GM21528 (cell line): Measurements from ENCODE around the gene ZFYVE27.
"Not testable (repeated sequence)": the region's sequence is repeated elsewhere in the genome, so short reads cannot be mapped to it uniquely, and the experiment has no call there.

ENCODE experiments used
- ATAC-seq: cut with Tn5 transposase; IDR thresholded peaks from one replicate; pipeline ENCODE4 v1.9.1; 2021; ENCODE audit warnings: mild to moderate bottlenecking, moderate library complexity; ENCODE audit not compliant: unreplicated experiment, low FRiP score

ZFYVE27 gene, protein sequence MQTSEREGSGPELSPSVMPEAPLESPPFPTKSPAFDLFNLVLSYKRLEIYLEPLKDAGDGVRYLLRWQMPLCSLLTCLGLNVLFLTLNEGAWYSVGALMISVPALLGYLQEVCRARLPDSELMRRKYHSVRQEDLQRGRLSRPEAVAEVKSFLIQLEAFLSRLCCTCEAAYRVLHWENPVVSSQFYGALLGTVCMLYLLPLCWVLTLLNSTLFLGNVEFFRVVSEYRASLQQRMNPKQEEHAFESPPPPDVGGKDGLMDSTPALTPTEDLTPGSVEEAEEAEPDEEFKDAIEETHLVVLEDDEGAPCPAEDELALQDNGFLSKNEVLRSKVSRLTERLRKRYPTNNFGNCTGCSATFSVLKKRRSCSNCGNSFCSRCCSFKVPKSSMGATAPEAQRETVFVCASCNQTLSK

DNA sequence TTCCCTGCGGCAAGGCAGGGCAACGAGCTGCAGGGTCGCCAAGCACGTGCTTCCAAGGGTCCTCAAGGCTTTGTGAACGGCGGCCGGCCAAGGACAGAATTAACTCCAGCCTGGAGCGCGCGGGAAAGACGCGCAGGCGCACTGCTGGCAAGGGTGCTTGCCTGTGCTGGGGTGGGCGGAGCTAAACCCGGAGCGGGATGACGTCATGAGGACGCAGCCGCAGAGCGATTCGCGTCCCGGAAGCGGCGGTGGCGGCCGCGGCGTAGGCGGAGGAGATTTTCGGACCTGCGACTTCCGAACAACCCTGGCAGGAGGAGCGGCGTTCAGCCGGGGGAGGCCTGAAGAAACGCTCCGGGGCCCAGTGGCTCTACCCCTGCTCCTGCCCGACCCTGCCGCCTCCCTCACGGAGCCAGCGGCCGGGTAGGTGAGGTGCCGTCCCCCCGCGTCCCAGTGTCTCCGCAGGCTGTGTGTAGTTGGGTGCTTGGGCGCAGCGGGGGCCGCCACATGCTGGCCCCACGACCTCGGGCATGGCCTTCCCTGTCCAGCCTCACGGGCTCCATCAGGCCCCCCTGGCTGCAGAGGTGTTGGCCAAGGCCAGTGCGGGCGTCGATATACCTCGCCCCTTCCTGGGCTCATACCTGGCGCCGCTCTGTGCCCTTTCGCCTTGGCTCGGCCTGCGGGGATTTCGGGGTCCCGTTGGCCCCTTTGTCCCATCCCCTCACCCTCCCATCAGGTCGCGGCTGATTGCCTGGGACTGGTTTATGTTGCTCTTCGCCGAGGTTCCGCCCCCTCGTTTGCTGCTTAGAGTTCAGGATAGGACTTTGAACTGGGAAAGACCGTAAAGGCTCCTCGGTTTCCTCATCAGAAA is at the start of gene ZFYVE27:
Gene ZFYVE27 (plus strand): TSS at position 227 of the 868 bp plus-strand sequence. CDS start 1,350 bp downstream, outside the sequence.
- peak; percentile 87 for ATAC-seq

DNA sequence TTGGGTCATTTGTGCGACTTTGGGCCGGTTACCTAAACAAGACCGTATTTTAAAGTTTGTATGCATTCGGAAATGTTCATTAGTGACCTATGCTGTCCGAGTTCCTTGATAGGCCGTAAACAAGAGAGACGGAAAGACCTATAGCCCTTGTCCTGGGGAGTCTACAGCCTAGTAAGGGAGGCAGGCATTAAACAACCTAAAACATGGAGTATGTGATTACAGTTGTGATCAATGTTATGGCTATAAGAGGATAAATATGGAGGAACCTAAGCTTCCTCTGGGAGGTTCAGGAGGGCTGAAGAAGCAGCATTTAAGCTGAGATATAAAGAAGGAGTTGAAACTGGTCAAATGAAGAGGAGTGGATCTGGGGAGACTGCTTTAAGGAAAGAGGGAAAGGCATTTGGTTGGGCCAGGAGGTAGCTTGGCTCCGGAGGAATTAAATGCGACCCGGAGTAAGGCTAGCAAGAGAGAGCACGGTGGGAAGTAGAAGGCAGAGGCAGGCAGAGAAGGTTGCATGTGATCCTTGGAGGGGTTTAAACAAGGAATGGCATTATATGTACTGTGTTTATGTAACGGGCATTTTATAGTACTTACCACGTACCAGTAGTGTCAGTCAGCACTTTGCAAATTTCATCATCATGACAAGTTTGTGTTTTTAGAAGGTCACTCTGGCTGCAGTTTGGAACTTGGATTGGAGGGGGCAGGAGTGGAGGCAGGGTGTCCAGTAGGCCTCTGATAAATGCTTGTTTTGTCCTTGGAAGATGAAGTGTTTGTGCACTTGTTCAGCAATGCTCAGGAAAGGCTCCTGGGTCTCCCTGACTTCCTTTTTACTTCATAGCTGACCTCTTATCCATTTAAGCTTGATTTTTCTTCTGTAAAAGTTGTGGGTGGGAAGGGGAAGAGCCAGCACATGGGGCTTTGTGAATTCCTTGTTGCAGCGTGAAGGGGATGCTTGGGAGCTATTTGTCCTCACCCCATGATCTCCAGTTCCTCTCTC is 48.8 kb upstream of the ZFYVE27 start:
- no peak for ATAC-seq

DNA sequence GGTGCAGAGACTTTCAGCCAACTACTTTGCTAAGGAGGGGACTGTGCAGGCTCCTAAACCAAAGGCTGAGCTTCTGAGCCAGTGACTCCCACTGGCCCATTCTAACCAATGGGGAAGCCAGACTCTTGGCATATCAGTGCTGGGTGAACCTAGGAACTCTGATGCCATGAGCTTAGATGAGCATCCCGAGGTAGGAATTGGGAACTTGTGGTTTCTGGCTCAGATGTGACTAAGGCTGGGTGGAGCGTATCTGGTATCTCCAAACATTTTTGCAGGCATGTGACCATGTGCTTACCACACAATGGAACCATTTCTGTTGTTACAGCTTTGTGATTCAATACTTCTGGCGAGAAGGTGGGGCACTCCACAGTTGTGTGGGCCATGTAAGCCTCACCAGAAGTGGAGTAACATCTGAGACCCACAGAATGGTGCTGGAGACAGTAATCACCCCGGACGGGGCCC is 47.3 kb upstream of the ZFYVE27 start:
- no peak for ATAC-seq

DNA sequence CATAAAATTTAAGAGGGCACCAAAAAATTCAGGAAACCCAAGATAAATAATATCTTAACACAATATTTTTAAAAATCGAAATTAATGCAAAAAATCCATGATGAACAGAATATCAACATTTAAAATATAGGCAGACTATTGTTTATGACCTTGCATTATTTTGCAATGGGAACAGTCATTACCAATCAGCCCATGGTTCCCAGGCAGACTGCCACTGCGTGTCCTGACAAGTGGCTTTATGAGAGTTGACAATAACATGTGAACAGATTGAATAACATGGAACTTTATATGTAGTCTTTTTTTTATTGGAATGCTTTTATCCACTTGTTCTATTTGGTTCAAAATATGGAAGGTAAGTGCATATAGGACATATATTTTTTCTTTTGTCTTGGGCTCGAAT is 46.8 kb upstream of the ZFYVE27 start:
- no peak for ATAC-seq

DNA sequence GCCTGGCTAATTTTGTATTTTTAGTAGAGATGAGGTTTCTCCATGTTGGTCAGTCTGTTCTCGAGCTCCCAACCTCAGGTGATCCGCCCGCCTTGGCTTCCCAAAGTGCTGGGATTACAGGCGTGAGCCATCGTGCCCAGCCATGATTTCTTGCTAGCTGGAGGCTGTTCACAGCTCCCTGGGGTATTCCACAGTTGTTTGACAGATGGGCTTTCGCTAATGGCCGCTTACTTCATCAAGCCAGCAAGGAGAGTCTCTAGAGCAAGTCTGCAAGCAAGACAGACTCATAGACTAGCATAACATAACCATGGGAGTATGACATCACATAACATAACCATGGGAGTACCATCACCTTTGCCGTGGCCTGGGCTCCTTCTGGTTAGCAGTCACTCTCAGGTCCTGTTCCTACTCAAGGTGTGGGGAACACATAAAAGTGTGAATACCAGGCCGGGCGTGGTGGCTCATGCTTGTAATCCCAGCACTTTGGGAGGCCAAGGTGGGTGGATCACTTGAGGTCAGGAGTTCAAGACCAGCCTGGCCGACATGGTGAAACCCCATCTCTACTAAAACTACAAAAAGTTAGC is 38.8 kb upstream of the ZFYVE27 start:
- not testable (repeated sequence) for ATAC-seq

DNA sequence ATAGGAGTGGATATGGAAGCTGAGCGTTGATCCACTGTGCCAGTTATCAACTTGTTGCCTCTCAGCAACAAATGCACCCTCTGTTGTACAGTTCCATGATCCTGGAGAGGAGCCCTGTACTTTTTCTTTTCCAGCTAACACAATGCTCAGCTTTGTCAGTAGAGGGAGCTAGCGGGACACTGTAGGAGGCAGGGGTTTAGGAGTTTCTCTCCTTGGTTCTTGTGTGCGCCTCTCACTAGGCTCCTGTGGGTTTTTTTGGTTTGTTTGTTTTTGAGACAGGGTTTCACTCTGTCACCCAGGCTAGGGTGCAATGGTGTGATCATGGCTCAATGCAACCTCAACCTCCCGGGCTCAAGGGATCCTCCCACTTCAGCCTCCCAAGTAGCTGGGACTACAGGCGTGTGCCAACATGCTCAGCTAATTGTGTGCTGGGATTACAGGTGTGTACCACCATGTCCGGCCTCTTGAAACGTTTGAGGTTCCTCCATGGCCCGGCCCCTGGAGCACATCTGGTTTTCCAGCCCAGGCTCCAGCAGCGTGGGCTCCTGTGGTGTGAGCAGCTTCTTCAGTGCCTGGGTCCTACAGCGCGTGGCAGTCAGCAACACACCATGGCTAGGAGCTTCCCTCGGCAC is 35.4 kb upstream of the ZFYVE27 start:
- ATAC-seq, result no peak

DNA sequence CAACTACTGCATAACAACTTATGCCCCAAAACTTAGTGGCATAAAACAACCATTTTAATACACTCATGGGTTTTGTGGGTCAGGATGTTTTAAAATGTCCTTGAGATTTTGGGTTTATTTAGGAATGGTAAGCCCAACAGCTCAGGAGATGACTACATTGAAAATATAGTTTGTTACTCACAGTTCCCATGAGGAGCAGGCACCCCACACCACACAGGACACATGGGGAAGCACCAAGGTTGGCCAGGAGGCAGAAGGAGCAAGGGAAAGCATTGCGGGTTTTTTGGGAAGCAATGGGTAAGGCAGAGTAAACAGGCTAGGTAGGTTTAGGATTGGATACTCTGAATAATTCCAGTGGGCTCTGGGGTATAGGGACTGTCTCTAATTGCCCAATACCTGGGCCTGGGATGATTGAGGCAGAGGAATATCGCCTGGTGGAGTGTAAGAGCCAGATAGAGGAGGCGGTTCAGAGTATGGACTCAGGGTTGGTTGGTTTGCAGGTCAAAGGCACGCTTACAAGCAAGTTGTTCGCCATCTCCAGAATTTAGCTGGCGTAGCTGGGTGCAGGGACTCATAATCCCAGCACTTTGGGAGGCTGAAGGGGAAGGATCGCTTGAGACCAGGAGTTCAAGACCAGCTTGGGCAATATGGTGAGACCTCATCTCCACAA is 33.4 kb upstream of the ZFYVE27 start:
- ATAC-seq, result no peak

DNA sequence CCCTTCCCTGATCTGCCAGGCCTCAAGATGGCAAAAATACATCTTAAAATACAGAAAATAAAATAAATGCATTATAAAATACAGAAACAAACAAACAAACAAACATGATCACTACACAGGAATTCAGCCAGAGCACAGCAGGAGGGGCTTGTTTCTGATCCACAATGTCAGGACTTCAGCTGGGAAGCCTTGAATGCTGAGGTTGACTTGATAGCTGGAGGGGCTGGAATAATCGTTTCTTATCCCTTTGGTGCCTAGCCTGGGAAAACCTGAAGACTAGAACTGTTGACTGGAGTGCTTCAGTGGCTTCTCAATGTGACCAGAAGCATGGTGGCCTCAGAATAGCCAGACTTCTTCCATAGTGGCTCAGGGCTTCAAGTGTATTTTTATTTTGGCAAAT is 32.6 kb upstream of the ZFYVE27 start:
- no peak for ATAC-seq

DNA sequence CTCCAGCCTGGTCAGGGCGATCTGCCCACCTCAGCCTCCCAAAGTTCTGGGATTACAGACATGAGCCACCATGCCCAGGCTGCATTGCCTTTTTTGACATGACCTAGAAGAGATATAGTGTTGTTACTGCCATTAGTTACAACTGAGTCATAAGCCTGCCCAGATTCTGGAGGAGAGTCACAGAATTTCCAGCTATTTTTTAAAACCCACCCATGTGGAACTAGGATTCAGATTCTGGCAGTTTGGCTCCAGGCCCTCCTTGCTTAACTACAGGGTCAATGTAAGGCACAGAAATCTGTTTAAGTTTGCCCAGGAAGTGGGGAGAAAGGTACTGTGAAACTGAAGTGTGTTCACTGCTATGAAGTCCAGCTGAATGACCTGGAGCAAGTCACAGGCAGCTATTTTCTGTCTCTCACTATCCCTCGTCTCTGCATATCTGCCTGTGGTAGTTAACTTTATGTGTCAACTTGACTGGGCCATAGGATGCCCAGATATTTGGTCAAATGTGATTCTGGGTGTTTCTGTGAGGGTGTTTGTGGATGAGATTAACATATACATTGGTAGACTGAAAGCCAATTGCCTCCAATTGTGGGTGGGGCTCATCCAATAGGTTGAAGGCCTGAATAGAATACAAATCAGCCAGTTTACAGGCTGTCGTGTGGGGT is 31.8 kb upstream of the ZFYVE27 start:
- no peak for ATAC-seq

DNA sequence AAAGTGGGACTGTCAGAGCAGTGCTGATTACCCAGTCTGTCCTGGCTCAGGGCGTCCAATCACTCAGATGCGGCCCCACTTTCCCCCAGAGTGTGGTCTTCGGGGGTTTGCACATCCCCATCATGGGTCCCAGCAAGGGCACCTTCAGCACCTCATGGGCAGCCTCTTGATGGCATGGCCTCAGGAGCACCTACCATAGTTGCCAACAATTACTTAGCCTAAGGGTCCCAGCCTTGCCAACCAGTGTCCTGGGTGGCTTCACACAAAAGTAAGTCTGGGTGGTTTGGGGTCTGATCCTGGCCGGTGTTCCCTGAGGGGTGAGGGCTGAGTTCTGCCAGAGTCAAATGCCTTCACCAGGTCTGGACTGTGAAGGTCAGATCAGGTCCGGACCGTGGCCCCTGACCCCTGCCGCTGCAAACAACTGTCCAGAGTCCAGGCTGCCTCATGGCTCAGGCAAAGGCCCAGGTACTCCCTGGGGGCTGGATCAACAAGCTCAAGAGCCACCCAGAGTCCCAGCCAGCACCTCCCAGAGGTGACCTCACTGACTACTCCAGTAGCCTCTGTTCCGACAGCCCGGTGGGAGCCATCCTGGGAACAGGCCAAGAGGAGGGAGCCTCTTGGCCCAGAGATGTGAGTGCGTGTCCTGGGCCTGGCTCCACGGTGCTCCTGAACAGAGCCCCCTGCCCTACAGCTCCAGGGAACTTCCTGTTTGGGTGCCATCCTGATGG is 29.6 kb upstream of the ZFYVE27 start:
- no peak for ATAC-seq

DNA sequence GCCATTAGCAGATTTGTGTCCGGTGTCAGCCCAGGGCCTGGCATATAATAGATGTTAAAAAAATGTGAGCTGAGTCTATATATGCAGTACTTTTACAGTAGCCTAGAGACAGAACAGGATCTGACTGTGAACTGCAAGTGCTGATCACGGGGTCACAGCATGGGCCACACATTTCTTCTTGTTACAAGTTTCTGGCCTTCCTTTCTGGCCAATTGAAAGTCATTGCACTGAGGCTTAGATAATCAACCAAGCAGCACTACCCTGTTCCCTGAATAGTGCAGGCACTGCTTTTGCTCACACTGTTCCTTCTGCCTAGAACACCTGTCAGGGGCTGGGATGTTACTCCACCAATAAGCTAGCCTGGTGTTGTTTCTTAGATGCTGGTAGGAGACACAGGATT is 28.8 kb upstream of the ZFYVE27 start:
- ATAC-seq, result no peak

DNA sequence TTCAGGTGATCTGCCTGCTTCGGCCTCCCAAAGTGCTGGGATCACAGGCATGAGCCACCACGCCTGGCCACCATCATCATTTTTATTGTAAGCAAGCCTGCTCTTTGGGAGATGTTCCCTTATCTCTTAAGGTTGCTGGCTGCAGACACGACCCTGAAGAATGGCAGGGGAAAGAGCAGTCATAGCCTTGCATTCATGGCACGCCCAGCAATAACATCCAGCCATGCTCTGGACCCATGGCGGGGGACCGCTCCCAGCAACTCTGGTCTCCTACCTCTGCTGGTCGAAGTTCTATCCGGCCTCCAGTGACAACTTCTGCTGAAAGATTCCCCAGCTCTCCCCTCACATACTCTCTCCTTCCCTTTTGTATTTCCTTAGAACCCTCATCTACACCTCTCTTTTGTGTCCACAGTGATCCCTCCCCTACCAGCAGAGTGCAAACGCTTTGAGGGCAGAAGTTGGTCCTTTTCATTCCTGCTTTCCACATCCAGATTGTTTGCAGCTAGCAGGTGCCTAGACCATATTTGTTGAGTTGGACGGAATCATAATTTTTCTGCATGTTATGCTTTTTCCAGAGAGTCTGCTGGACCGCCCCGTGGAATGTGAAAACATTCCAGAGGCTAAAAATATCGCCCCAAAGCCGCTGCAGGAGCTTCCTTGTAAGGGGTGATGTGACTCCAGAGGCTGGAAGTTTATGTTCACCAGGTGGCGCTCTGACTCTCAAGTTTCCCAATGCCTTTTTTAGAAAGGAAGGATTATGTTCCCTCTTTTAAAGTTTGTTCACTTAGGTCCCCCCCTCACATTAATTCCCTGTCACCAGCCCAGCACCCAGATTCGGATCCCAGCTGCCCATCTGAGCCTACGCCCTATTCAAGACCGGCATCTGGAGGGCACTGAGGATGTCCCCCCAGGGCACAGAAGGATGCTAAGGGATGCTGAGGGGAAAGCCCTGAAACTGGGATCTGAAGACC is 27.7 kb upstream of the ZFYVE27 start:
- no peak for ATAC-seq

DNA sequence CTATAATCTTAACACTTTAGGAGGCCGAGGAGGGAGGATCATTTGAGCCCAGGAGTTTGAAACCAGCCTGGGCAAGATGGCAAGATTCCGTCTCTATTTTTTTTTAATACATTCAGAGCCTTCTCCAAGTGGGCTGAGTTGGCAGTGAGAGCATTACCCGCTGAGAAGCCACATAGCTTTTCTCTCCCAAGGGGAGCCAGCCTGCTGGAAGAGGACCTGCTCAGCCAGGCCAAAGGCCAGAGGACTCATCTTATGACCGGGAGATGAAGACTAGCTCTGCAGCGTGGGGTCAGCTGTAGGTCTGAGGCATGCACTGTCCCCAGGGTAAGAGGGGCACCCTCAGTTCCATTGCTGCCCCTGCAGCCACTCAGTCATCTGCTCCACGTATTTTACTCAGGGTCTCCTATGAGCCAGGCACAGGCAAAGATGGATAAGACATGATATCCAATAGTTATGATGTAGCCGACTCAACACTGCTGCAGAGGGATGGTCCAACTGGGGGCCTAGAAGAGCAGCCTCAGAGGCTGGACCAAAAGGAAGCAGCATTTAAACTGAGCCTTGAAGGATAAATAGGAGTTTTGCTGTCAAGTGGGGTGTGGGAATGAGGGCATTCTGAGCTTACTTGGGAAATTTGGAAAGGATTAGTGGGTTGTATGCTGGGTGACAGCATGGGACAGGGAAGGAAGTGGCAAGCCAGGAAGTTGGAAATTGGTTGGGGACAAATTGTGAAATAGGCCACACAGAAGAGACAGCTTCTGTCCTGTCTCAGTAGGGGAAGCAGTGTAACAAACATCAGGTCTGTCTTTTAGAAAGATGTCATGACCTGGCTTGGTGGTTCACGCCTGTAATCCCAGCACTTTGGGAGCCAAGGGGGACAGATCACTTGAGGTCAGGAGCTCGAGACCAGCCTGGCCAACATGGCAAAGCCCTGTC is 25.0 kb upstream of the ZFYVE27 start:
- no peak for ATAC-seq

DNA sequence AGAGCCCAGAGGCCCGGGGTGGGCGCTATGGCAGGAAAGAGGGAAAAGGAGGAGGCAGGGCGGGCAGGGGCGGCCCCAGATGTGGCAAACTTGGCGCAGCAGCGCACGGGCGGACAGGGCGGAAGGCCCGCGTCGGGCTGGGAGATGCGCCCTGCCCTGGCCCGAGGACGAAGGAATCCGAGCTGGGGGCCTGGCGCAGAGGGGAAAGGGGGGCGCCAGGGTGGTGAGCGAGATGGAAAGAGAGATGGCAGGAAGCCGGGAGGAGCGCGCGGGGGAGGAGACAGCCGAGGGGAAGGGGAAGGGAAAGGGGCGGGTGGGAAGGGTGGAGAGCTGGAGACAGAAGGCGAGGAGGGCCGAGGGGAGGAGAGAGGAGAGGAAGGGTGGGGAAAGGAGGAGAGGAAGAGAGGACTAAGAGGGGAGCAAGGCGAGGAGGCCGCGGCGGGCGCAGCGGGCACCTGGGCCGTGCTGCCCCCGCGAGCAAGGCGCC is 23.5 kb upstream of the ZFYVE27 start, which contains the start of gene MARVELD1:
Gene MARVELD1 (plus strand): TSS at position 392 of the 487 bp plus-strand sequence. CDS start 147 bp downstream, outside the sequence.
- no peak for ATAC-seq

DNA sequence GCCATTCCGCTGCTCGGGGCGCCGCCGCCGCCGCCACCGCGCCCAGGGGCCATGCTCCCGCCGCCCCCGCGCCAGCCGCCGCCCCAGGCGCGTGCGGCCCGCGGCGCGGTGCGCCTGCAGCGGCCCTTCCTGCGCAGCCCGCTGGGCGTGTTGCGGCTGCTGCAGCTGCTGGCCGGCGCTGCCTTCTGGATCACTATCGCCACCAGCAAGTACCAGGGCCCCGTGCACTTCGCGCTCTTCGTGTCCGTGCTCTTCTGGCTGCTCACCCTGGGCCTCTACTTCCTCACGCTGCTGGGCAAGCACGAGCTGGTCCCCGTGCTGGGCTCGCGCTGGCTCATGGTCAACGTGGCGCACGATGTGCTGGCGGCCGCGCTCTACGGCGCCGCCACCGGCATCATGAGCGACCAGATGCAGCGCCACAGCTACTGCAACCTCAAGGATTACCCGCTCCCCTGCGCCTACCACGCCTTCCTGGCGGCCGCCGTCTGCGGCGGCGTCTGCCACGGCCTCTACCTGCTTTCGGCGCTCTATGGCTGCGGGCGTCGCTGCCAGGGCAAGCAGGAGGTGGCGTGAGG is 23.0 kb upstream of the ZFYVE27 start:
- no peak for ATAC-seq
